Measurements from ENCODE around the gene NANOS3. TPM values are rescaled to one million over a fixed set of nuclear protein-coding genes. Genes with fewer than 3 reads are reported as not detected.
A peak's percentile ranks its signal among the peaks of the same experiment; 100 is the strongest.

The NANOS3 gene
- total and polyA plus RNA-seq, 10 of the 15 experiments (the other 5 are each of a cell fraction or from before 2014, with no cell fraction given): 0.31 to 1.7 (median 0.81) TPM

DNA sequence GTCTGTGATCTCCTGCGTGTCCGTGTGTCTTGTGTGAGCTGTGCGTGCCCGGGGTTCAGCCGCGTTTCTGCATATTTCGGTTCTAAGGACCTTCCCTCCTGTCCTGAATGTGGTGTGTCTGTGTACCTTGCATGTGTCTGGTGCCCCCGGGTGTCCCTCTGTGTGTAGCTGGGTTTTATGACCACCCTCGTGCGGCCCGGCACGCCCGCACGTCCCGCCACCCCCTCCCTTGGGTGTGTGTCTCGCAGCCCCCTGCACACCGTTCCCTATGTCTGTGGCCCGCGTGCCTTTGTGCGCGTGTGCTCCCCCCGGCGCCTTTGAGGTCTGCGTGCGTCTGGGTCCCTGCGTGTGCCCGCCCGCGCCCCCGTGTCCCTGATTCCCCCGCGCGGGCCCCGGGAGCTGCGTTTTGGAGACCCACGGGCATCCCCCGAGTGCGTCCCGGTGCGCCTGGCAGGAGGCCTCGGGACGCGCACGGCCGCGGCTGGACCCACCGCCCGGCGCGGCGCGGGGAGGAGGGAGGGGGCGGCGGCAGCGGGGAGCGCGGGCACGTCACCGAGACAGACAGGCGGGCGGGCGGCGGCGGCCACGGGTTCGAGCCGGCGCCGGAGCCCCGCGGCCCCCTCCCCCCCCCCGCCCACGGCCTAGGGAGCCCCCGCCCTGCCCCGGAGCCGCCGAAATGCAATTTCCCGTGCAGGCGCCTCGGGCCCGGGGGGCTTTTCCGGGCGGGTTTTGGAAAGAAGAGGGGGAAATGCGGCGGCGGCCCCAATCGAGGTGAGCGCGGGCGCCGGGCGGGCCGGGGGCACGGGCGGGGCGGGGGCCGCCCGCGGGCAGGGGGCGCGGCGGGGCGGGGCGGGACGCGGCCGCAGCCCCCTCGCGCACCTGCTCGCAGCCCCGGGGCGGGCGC is 12.0 kb upstream of the NANOS3 start:
- POLR2A ChIA-PET: interaction anchor here (0.5 to 5.6 kb wide), 3 partner anchors 26 to 91 kb away, joined by 3 to 85 read pairs (median 4); no protein-coding TSS in a partner anchor
- no peak overlapping the region for H3K27ac ChIP-seq (ENCODE audit: control insufficient read depth, insufficient read depth)
- H3K4me1 ChIP-seq (ENCODE audit: control insufficient read depth, insufficient read depth, low read length): peaks cover 8% of the 10 kb centered on the region
- H3K36me3 ChIP-seq (ENCODE audit: control insufficient read depth in 2 of 2, insufficient read depth in 2 of 2, low read length in 1 of 2): no peaks in the 10 kb centered on the region
- intact Hi-C loops (cut with micrococcal nuclease; ENCODE audit: unreplicated experiment) (loop anchor here (5.0 kb wide), 2 partner anchors 143 to 588 kb away; no protein-coding TSS in a partner anchor), in situ Hi-C loops (cut with MboI) (loop anchor here (5.0 kb wide), 3 partner anchors 83 to 588 kb away; no protein-coding TSS in a partner anchor)
- no peak for ATAC-seq
- no TSS peak for BruUV-seq (replicated peaks)
- H3K27me3 ChIP-seq (replicated peaks in 1 of 2; ENCODE audit: control insufficient read depth in 2 of 2, insufficient read depth in 2 of 2, low read length in 1 of 2): peaks cover 0 to 1% of the 10 kb centered on the region in 2 experiments; a peak in 2 of 4 replicates
- H3K4me3 ChIP-seq: 0 out of 2 replicates have a peak overlapping the region, but pooled peaks have one; percentile 59
- no peaks in the 10 kb centered on the region; the same call in 2 of the 3 replicates for H3K9me3 ChIP-seq (replicated peaks; ENCODE audit: control insufficient read depth, insufficient read depth, low read length)
- H2AFZ ChIP-seq (ENCODE audit: control insufficient read depth, low read depth, low read length): no peak overlapping the region
- H3K79me2 ChIP-seq (ENCODE audit: control insufficient read depth, insufficient read depth, low read length): no peaks in the 10 kb centered on the region
- H3K4me2 ChIP-seq (ENCODE audit: control insufficient read depth, insufficient read depth): peak overlapping the region; percentile 30; the same call in 1 of the 2 replicates
- RAD21 ChIA-PET (ENCODE audit: unreplicated experiment): interaction anchor here (0.5 to 3.8 kb wide), 5 partner anchors 25 to 144 kb away, joined by 3 to 16 read pairs (median 3); partner anchors contain the start of gene ZSWIM4
- SMC1A ChIA-PET (ENCODE audit: uncharacterized antibody, unreplicated experiment): interaction anchor here (4.6 kb wide), 1 partner anchor 81 kb away, joined by 65 read pairs; no protein-coding TSS in a partner anchor
- FAIRE-seq: no peak
- 5% methylated on average over 41 of the region's 113 CpGs for whole genome bisulfite sequencing (ENCODE audit: insufficient coverage, insufficient replicate concordance, low lambda C conversion rate, missing lambda C conversion rate)
- DNase-seq (ENCODE audit: low read depth, low spot score): no peak
- CTCF ChIA-PET: interaction anchor here (1.3 to 4.6 kb wide), 3 partner anchors 69 to 116 kb away, joined by 5 to 136 read pairs (median 63); partner anchors contain the start of gene ZSWIM4
- H4K20me1 ChIP-seq (ENCODE audit: control insufficient read depth, insufficient read depth): no peaks in the 10 kb centered on the region
- H3K9ac ChIP-seq (ENCODE audit: control insufficient read depth, insufficient read depth, low read length): no peak overlapping the region
- TF ChIP-seq SUZ12 (IDR thresholded peaks at IDR 0.05; ENCODE audit: unreplicated experiment) (peak; percentile 74), SREBF2 (IDR thresholded peaks at IDR 0.05; ENCODE audit: low read length) (no peak), LARP7 (IDR thresholded peaks at IDR 0.05) (0 out of 2 replicates have a peak, but pooled peaks have one; percentile 36), TCF7 (IDR thresholded peaks at IDR 0.05; ENCODE audit: borderline replicate concordance) (no peak), KAT2A (conservative IDR thresholded peaks at IDR 0.05; ENCODE audit: control insufficient read depth, low read depth, low read length) (no peak), GATAD2B (conservative IDR thresholded peaks at IDR 0.05; ENCODE audit: low read depth) (peak; percentile 25), IKZF1 (conservative IDR thresholded peaks at IDR 0.05) (0 out of 2 replicates have a peak, but pooled peaks have one; percentile 23), NBN (IDR thresholded peaks at IDR 0.05) (peak; percentile 23; the same call in 1 of the 2 replicates), NFIC (IDR thresholded peaks at IDR 0.05; ENCODE audit: low read depth, low read length) (no peak), HDGF (IDR thresholded peaks at IDR 0.05) (peak; percentile 38; the same call in 1 of the 2 replicates), BHLHE40 (IDR thresholded peaks at IDR 0.05; ENCODE audit: borderline replicate concordance in 1 of 2, low read depth in 2 of 2, low read length in 1 of 2) (peak in 1 of 2 experiments; percentile 44; a peak in 2 of 4 replicates), BCL11A (IDR thresholded peaks at IDR 0.05; ENCODE audit: low read depth, low read length) (no peak)
- TF ChIP-seq, protein P1, sequence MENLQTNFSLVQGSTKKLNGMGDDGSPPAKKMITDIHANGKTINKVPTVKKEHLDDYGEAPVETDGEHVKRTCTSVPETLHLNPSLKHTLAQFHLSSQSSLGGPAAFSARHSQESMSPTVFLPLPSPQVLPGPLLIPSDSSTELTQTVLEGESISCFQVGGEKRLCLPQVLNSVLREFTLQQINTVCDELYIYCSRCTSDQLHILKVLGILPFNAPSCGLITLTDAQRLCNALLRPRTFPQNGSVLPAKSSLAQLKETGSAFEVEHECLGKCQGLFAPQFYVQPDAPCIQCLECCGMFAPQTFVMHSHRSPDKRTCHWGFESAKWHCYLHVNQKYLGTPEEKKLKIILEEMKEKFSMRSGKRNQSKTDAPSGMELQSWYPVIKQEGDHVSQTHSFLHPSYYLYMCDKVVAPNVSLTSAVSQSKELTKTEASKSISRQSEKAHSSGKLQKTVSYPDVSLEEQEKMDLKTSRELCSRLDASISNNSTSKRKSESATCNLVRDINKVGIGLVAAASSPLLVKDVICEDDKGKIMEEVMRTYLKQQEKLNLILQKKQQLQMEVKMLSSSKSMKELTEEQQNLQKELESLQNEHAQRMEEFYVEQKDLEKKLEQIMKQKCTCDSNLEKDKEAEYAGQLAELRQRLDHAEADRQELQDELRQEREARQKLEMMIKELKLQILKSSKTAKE (IDR thresholded peaks at IDR 0.05; ENCODE audit: low read depth, poor library complexity, severe bottlenecking): no peak
- TF ChIP-seq, protein P2, sequence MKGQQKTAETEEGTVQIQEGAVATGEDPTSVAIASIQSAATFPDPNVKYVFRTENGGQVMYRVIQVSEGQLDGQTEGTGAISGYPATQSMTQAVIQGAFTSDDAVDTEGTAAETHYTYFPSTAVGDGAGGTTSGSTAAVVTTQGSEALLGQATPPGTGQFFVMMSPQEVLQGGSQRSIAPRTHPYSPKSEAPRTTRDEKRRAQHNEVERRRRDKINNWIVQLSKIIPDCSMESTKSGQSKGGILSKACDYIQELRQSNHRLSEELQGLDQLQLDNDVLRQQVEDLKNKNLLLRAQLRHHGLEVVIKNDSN (IDR thresholded peaks at IDR 0.05; ENCODE audit: borderline replicate concordance, extremely low read length, insufficient read depth, low read depth, low read length): no peak
- TF ChIP-seq, protein P3, sequence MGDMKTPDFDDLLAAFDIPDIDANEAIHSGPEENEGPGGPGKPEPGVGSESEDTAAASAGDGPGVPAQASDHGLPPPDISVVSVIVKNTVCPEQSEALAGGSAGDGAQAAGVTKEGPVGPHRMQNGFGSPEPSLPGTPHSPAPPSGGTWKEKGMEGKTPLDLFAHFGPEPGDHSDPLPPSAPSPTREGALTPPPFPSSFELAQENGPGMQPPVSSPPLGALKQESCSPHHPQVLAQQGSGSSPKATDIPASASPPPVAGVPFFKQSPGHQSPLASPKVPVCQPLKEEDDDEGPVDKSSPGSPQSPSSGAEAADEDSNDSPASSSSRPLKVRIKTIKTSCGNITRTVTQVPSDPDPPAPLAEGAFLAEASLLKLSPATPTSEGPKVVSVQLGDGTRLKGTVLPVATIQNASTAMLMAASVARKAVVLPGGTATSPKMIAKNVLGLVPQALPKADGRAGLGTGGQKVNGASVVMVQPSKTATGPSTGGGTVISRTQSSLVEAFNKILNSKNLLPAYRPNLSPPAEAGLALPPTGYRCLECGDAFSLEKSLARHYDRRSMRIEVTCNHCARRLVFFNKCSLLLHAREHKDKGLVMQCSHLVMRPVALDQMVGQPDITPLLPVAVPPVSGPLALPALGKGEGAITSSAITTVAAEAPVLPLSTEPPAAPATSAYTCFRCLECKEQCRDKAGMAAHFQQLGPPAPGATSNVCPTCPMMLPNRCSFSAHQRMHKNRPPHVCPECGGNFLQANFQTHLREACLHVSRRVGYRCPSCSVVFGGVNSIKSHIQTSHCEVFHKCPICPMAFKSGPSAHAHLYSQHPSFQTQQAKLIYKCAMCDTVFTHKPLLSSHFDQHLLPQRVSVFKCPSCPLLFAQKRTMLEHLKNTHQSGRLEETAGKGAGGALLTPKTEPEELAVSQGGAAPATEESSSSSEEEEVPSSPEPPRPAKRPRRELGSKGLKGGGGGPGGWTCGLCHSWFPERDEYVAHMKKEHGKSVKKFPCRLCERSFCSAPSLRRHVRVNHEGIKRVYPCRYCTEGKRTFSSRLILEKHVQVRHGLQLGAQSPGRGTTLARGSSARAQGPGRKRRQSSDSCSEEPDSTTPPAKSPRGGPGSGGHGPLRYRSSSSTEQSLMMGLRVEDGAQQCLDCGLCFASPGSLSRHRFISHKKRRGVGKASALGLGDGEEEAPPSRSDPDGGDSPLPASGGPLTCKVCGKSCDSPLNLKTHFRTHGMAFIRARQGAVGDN (IDR thresholded peaks at IDR 0.05): peak; percentile 47; the same call in 1 of the 2 replicates
